ENCODE data around the gene PRR32.
"Not testable (repeated sequence)": the region's sequence is repeated elsewhere in the genome, so short reads cannot be mapped to it uniquely, and the experiment has no call there.

Gene PRR32

DNA sequence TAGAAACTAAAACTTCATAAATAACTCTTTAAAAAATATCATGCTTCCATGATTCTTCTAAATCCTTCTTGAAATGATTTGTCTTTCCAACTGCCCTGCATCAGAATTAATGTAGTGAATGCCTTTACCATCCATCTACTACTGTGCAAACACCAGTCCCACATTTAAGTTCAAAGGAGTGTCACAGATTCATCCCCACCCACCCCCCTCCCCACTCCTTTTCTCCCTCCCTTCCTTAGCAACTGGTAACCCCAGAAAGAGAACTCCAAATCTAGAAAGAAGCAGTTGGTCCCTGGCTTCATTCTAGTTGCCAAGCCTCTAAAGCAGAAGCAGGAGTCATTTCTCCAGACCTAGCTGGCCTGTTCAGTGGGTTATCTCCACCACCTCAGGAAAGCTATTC lies at the start of gene PRR32:
TSS of gene PRR32 (plus strand) at position 301 of the 400 bp plus-strand sequence. CDS start 115 bp downstream, outside the sequence.
- no peak for DNase-seq (ENCODE audit: low read depth, low spot score)

DNA sequence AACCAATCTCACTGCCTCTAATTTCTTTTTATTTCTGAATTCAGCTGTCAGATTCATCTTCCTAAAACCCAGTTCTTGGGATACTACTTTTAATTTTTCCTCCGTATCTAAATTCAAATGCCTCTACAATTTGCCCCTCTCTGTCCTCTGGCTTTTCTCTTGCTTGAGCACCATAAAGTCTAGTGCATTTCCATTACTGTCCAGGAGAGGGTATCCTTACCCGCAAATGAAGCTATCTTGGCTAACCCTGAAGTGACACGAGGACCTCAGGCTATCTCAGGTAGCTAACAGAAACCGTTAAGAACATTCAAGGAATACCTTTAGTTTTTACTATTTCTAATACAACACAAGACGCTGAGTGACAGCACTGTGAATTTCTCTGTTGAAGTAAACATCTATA lies 49.4 kb upstream of the PRR32 start:
- no peak for DNase-seq (ENCODE audit: low read depth, low spot score)

GRCh38 chrX:126785539-126785938 lies 34.0 kb upstream of the PRR32 start:
- DNase-seq (ENCODE audit: low read depth, low spot score): no peak

GRCh38 chrX:126799059-126799458 lies 20.5 kb upstream of the PRR32 start:
- no peak for DNase-seq (ENCODE audit: low read depth, low spot score)

- not testable (repeated sequence) for DNase-seq (ENCODE audit: low read depth, low spot score)
Observed at GRCh38 chrX:126806784-126807183, 12.7 kb upstream of the PRR32 start.

DNA sequence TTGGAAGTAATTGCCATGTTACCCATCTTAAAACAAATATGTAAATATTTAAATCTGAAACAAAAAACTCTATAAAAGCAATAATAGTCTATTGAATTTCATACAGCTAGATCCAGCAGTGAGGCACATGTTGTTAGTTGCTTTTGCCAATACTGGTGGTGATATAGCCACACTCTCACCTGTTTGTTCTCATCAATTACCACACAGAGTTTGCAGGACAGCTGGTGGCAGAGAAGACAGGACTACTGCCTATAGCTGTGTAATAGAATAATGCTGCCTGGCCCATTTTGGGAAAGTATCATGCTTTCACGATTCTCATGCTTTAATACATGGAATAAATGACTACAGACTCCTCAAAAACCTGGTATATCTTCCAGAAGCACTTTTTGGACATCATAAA lies 3.7 kb upstream of the PRR32 start:
- no peak for DNase-seq (ENCODE audit: low read depth, low spot score)

- no peak for DNase-seq (ENCODE audit: low read depth, low spot score)
Observed at GRCh38 chrX:126820700-126821420, 1.3 kb downstream of the PRR32 start.

GRCh38 chrX:126824338-126825007 lies 4.9 kb downstream of the PRR32 start:
- DNase-seq (ENCODE audit: low read depth, low spot score): no peak

- DNase-seq (ENCODE audit: low read depth, low spot score): no peak
Observed at GRCh38 chrX:126825566-126826193, 6.2 kb downstream of the PRR32 start.

GRCh38 chrX:126836186-126836585 lies 16.7 kb downstream of the PRR32 start:
- no peak for DNase-seq (ENCODE audit: low read depth, low spot score)

DNA sequence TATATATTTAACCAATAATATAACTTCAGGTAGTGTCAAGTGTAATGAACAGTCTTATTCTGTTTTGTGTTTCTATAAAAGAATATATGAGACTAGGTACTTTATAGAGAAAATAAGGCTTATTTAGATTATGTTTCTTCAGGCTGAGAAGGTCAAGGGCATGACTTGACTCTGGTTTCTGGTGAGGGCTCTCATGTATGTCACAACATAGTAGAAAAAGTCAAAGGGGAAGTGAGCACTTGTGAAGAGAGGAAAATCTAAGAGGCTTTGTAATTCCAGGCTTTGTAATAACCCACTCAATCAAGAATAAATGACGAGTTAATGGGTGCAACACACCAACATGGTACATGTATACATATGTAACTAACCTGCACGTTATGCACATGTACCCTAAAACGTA lies 27.6 kb downstream of the PRR32 start:
- no peak for DNase-seq (ENCODE audit: low read depth, low spot score)

DNA sequence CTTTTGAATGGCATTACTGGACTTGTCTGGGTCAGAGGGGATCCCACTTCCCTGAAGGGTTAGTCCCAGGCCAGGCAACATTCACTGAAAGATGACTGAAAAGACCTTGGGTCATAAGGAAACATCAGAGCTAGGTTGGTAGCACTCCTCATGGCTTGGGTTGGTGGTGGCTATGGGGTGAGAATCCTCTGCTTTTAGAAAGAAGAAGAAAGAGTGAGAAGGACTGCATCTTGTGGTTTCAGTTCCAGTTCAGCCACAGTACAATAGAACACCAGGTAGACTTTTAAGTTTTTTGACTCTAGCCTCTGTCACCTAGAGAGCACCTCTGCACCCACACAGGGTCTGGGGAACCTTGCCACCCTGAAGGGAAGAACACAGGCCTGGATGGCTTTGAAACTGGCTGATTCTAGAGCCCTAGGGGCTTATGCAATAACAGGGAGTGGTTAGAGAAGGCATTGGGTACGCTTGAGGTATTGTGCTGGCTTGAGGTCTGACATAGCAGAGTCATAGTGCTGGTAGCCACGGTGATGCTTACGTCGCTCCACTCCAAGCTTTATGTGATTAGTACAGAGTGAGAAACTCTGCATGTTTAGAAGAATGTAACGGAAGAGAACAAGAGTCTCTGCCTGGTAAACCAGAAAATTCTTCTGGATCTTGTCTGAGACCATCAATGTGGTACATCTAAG lies 36.5 kb downstream of the PRR32 start:
- no peak for DNase-seq (ENCODE audit: low read depth, low spot score)

Measured in activated CD4-positive, CD25-positive, alpha-beta regulatory T cell treated with anti-CD3 and anti-CD28 coated beads, Interleukin-2, amount 50 U/mL, for 16 hours (primary cell).